ENCODE results near the gene NDUFAF5. TPM values are rescaled to one million over a fixed set of nuclear protein-coding genes. Genes with fewer than 3 reads are reported as not detected.

NDUFAF5 gene
- total RNA-seq, 1 experiment from 2014 or later = 16.3 TPM

DNA sequence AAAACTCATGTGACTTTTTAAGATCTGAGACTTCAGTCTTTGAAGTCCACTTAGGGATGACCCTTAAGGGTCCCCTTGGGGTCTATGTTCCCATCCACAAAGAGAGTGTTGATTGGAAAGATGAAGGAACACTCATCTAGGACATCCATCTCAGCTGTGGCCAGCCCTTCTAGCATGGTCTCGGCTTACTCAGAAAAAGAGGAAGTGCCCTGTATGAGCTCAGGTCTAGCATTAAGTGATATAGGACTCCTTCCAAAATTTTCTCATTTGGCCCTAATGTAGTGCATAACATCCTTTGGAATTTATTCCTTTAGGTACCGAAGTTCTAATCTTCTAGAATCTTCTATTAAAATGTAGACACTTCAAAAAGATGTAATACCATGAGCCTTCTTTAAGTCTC is 77.4 kb downstream of the NDUFAF5 start:
- intact Hi-C loops (cut with micrococcal nuclease; ENCODE audit: unreplicated experiment) = no loop called here
- Mint-ChIP-seq H3K27ac (ENCODE audit: unreplicated experiment) (no peak overlapping the region), H3K9me3 (ENCODE audit: low read depth, unreplicated experiment) (no peaks in the 10 kb centered on the region), H3K4me1 (ENCODE audit: low read depth, unreplicated experiment) (no peaks in the 10 kb centered on the region), H3K4me3 (ENCODE audit: low read depth, unreplicated experiment) (no peak overlapping the region), H3K27me3 (ENCODE audit: unreplicated experiment) (peaks cover 42% of the 10 kb centered on the region), H3K36me3 (ENCODE audit: insufficient read depth, unreplicated experiment) (no peaks in the 10 kb centered on the region)
- DNase-seq = no peak
- no TSS peak for BruUV-seq (replicated peaks)
- TF ChIP-seq, protein P1, sequence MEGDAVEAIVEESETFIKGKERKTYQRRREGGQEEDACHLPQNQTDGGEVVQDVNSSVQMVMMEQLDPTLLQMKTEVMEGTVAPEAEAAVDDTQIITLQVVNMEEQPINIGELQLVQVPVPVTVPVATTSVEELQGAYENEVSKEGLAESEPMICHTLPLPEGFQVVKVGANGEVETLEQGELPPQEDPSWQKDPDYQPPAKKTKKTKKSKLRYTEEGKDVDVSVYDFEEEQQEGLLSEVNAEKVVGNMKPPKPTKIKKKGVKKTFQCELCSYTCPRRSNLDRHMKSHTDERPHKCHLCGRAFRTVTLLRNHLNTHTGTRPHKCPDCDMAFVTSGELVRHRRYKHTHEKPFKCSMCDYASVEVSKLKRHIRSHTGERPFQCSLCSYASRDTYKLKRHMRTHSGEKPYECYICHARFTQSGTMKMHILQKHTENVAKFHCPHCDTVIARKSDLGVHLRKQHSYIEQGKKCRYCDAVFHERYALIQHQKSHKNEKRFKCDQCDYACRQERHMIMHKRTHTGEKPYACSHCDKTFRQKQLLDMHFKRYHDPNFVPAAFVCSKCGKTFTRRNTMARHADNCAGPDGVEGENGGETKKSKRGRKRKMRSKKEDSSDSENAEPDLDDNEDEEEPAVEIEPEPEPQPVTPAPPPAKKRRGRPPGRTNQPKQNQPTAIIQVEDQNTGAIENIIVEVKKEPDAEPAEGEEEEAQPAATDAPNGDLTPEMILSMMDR (IDR thresholded peaks at IDR 0.05; ENCODE audit: unreplicated experiment) = no peak
- CTCF ChIA-PET = no interaction called here

DNA sequence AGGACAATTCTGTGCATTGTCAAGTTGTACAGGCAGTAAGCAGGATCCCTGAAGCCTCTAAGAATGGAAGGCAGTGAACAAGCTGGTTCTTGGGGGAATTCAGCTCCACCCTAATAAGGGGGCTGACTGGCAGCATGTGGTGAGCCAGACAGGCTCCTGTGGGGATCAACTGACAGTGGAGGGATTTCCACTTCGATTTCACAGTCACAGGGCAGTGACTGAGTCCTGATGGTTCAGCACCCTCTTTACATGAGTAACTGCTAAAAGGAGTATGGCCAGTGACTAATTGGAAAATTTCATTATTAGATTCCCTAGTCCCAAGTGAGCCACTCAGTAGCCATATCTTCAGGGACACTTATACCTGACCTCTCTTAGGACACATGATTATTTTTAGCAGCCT is 78.4 kb downstream of the NDUFAF5 start:
- Mint-ChIP-seq H3K4me1 (ENCODE audit: low read depth, unreplicated experiment) (no peaks in the 10 kb centered on the region), H3K9me3 (ENCODE audit: low read depth, unreplicated experiment) (no peaks in the 10 kb centered on the region), H3K27ac (ENCODE audit: unreplicated experiment) (no peak overlapping the region), H3K4me3 (ENCODE audit: low read depth, unreplicated experiment) (no peak overlapping the region), H3K27me3 (ENCODE audit: unreplicated experiment) (peaks cover 42% of the 10 kb centered on the region), H3K36me3 (ENCODE audit: insufficient read depth, unreplicated experiment) (no peaks in the 10 kb centered on the region)
- DNase-seq = no peak
- intact Hi-C loops (cut with micrococcal nuclease; ENCODE audit: unreplicated experiment) = no loop called here
- no TSS peak for BruUV-seq (replicated peaks)
- CTCF ChIA-PET = interaction anchor here (0.6 kb wide), 2 partner anchors 13 to 25 kb away, joined by 5 to 9 read pairs; no protein-coding TSS in a partner anchor
- TF ChIP-seq, protein P1 (IDR thresholded peaks at IDR 0.05; ENCODE audit: unreplicated experiment) = no peak

DNA sequence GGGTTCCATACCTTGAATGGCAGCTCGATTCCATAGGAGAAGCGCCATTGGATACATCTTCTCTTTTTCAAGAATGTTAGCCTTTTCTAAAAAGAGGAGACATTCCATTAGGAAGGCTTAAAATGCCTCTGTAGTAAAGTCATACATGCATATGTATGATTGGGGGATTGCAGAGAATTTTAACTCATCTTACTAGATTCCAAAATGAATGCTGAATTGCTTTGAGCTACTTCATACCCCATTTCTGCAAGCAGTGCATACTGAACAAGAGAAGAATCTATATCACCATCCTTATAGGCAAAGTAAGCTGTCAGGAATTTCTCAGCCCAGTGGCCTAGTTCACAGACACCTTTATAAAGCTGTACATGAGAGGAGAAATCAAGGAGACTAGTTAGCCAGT is 80.3 kb downstream of the NDUFAF5 start:
- TF ChIP-seq, protein P1 (IDR thresholded peaks at IDR 0.05; ENCODE audit: unreplicated experiment) = no peak
- no peaks in the 10 kb centered on the region for H3K4me1 Mint-ChIP-seq (ENCODE audit: low read depth, unreplicated experiment)

DNA sequence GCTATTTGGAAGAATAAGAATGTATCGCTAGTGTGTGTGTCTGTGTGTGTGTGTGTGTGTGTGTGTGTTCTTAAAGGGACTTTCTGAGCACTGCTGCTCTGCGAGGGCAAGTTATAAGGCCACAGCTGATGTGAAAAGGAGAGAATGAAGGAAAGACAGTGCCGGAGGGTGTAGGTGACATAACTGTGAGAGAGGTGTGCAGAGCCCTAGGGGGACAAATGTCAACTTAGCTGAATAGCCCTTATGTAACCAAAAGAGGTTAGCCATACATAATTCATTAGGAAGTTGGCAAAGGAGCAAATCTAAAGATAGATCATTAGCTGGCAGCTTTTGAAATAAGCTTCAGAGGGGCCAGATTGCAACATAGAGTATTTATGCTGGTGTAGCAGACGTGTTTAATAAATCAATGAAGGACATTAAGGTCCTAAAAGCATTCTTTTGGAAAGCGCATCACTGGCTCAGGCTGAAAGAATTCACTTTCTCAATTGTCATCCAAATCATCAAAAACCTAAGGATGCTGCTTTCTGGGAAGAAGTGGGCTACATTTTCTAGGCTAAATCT is 81.0 kb downstream of the NDUFAF5 start:
- CTCF ChIA-PET = no interaction called here
- no peaks in the 10 kb centered on the region for H3K36me3 Mint-ChIP-seq (ENCODE audit: insufficient read depth, unreplicated experiment)
- no peaks in the 10 kb centered on the region for H3K9me3 Mint-ChIP-seq (ENCODE audit: low read depth, unreplicated experiment)
- no peaks in the 10 kb centered on the region for H3K4me1 Mint-ChIP-seq (ENCODE audit: low read depth, unreplicated experiment)
- DNase-seq = no peak
- TF ChIP-seq, protein P1 (IDR thresholded peaks at IDR 0.05; ENCODE audit: unreplicated experiment) = no peak
- intact Hi-C loops (cut with micrococcal nuclease; ENCODE audit: unreplicated experiment) = no loop called here
- H3K27me3 Mint-ChIP-seq (ENCODE audit: unreplicated experiment) = peaks cover 29% of the 10 kb centered on the region
- no peak overlapping the region for H3K4me3 Mint-ChIP-seq (ENCODE audit: low read depth, unreplicated experiment)
- no TSS peak for BruUV-seq (replicated peaks)
- H3K27ac Mint-ChIP-seq (ENCODE audit: unreplicated experiment) = no peak overlapping the region

More for the DNA sequence above, 80.3 kb downstream of the NDUFAF5 start:
- Mint-ChIP-seq H3K27me3 (ENCODE audit: unreplicated experiment) (peaks cover 36% of the 10 kb centered on the region), H3K27ac (ENCODE audit: unreplicated experiment) (no peak overlapping the region), H3K9me3 (ENCODE audit: low read depth, unreplicated experiment) (no peaks in the 10 kb centered on the region), H3K4me3 (ENCODE audit: low read depth, unreplicated experiment) (no peak overlapping the region), H3K36me3 (ENCODE audit: insufficient read depth, unreplicated experiment) (no peaks in the 10 kb centered on the region)
- intact Hi-C loops (cut with micrococcal nuclease; ENCODE audit: unreplicated experiment) = no loop called here
- no TSS peak for BruUV-seq (replicated peaks)
- CTCF ChIA-PET = no interaction called here
- no peak for DNase-seq
